ENCODE results near the gene TUBG1. TPM values are rescaled to one million over a fixed set of nuclear protein-coding genes. Genes with fewer than 3 reads are reported as not detected.
"Not testable (repeated sequence)": the region's sequence is repeated elsewhere in the genome, so short reads cannot be mapped to it uniquely, and the experiment has no call there.

Gene TUBG1
- total RNA-seq, 1 donor from 2014 or later, result 45.7 TPM

DNA sequence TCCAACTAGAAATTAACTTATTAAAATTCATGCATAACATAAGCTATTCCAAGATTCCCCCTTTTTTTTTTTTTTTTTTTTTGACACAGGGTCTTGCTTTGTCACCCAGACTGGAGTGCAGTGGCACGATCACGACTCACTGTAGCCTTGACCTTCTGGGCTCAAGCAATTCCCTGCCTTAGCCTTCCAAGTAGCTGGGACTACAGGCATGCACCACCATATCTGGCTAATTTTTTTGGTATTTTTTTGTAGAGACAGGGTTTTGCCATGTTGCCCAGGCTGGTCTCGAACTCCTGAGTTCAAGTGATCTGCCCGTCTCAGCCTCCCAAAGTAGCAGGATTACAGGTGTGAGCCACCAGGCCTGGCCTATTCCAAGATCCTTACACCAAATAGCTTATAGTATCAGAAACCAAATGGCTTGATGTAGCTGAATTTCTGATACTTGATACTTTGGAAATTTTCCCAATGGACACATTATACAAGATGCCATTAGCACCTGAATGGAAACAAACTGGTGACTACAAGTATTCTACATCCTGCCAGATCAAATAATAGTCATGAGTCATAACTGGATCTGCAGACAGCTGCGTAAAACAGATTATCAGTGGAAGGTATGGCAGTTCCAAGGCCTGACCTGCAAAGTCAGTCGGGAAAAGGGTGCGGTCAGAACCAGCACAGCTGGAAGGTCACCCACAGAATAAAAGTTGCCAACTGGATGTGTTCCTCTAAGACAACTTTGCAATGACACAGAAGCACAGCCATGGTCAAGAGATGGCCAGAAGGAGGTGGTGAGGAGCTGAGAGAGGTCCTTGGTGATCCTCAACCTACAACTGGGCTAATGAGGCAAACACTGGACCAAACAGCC is 14.5 kb downstream of the TUBG1 start:
- no peak overlapping the region for H3K27ac Mint-ChIP-seq
- H3K36me3 Mint-ChIP-seq, result no peaks in the 10 kb centered on the region
- no peak for DNase-seq (ENCODE audit: low spot score)

DNA sequence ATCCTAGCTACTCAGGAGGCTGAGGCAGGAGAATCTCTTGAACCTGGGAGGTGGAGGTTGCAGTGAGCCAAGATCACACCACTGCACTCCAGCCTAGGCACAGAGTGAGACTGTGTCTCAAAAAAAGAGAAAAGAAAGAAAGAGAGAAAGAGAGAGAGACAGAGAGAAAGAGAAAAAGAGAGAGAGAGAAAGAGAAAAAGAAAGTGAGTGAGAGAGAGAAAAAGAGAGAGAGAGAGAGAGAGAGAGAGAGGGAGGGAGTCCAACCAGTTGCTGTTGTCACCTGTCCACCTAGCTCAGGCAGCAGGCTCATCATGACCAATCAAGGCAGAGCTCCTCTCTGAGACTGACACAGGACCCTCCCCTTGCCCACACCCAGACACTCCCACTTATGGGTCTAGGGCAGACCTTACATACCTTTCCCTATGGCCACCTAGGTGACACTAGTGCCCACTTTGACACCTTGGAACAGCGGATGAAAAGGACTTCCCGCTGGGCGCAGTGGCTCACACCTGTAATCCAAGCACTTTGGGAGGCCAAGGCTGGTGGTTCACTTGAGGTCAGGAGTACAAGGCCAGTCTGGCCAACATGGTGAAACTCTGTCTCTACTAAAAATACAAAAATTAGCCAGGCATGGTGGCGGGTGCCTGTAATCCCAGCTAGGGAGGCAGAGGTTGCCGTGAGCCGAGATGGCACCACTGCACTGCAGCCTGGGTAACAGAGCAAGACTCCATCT is 17.7 kb downstream of the TUBG1 start:
- H3K79me2 ChIP-seq (ENCODE audit: low read depth); H3K9me3 Mint-ChIP-seq; H3K4me3 ChIP-seq; H3F3A ChIP-seq (ENCODE audit: low read depth); H3K27me3 Mint-ChIP-seq (ENCODE audit: insufficient read depth, low read depth); H2AFZ ChIP-seq (replicated peaks); H3K4me3 Mint-ChIP-seq; H3K36me3 ChIP-seq; H4K20me1 ChIP-seq (ENCODE audit: low read depth); H3K27ac Mint-ChIP-seq; H3K9me3 ChIP-seq (ENCODE audit: low read depth); DNase-seq (ENCODE audit: low spot score); H3K4me2 ChIP-seq; H3K9ac ChIP-seq; H3K4me1 ChIP-seq; H3K27me3 ChIP-seq; H3K4me1 Mint-ChIP-seq; H3K27ac ChIP-seq; H3K36me3 Mint-ChIP-seq: not testable (repeated sequence)

More for the DNA sequence above, 14.5 kb downstream of the TUBG1 start:
- Histone ChIP-seq H2AFZ (replicated peaks) (no peak overlapping the region), H3K4me2 (no peak overlapping the region), H3K79me2 (ENCODE audit: low read depth) (no peaks in the 10 kb centered on the region), H3K9ac (no peak overlapping the region), H3F3A (ENCODE audit: low read depth) (peaks cover 3% of the 10 kb centered on the region), H3K36me3 (no peaks in the 10 kb centered on the region), H4K20me1 (ENCODE audit: low read depth) (no peaks in the 10 kb centered on the region), H3K4me1 (peaks cover 2% of the 10 kb centered on the region), H3K4me3 (no peak overlapping the region), H3K27me3 (no peaks in the 10 kb centered on the region), H3K9me3 (ENCODE audit: low read depth) (no peaks in the 10 kb centered on the region), H3K27ac (no peak overlapping the region)
- no peak for TF ChIP-seq EZH2phosphoT487 (IDR thresholded peaks at IDR 0.05)
- TF ChIP-seq EZH2 (IDR thresholded peaks at IDR 0.05), result no peak
- TF ChIP-seq, protein P1, sequence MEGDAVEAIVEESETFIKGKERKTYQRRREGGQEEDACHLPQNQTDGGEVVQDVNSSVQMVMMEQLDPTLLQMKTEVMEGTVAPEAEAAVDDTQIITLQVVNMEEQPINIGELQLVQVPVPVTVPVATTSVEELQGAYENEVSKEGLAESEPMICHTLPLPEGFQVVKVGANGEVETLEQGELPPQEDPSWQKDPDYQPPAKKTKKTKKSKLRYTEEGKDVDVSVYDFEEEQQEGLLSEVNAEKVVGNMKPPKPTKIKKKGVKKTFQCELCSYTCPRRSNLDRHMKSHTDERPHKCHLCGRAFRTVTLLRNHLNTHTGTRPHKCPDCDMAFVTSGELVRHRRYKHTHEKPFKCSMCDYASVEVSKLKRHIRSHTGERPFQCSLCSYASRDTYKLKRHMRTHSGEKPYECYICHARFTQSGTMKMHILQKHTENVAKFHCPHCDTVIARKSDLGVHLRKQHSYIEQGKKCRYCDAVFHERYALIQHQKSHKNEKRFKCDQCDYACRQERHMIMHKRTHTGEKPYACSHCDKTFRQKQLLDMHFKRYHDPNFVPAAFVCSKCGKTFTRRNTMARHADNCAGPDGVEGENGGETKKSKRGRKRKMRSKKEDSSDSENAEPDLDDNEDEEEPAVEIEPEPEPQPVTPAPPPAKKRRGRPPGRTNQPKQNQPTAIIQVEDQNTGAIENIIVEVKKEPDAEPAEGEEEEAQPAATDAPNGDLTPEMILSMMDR (IDR thresholded peaks at IDR 0.05), result no peak
- Mint-ChIP-seq H3K9me3 (no peaks in the 10 kb centered on the region), H3K4me1 (peaks cover 2% of the 10 kb centered on the region), H3K4me3 (no peak overlapping the region), H3K27me3 (ENCODE audit: insufficient read depth, low read depth) (peaks cover 3% of the 10 kb centered on the region)

DNA sequence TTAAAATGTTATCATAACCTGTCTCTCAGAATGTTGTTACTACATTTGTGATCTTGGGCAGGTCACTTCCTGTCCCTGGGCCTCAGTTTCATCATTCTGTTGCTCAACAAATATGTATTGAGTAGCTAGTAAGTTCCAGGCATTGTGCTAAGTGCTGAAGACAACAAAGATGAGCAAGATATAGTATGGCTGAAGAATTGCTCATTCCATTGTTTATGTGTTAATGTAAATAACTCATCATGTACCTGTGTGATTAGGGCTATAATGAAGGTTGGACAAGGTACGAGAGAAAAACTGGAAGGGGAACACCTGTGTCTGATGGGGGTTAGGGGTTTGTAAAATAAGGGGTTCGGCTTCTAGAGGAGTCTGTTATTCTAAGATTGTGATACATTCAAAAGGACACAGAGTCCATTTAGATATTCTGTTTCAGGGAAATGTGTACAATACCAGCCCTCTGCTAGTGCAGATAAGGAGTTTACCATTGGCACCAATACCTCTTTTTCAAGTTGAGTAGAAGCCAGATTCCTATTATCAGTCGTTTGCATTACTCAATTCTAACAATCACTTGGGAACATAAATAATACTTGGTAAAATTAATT is 20.0 kb downstream of the TUBG1 start:
- no peak for DNase-seq (ENCODE audit: low spot score)
- H3K4me3 ChIP-seq, result no peak overlapping the region
- Mint-ChIP-seq H3K4me1 (no peaks in the 10 kb centered on the region), H3K27ac (no peak overlapping the region), H3K4me3 (no peak overlapping the region), H3K36me3 (no peaks in the 10 kb centered on the region), H3K9me3 (no peaks in the 10 kb centered on the region), H3K27me3 (ENCODE audit: insufficient read depth, low read depth) (peaks cover 3% of the 10 kb centered on the region)
- H3K36me3 ChIP-seq, result no peaks in the 10 kb centered on the region
- no peaks in the 10 kb centered on the region for H3K4me1 ChIP-seq
- no peaks in the 10 kb centered on the region for H3K27me3 ChIP-seq
- H2AFZ ChIP-seq (replicated peaks), result no peak overlapping the region
- H3K27ac ChIP-seq, result no peak overlapping the region
- no peak overlapping the region for H3K9ac ChIP-seq
- H3K9me3 ChIP-seq (ENCODE audit: low read depth), result no peaks in the 10 kb centered on the region
- H3K4me2 ChIP-seq, result no peak overlapping the region
- H4K20me1 ChIP-seq (ENCODE audit: low read depth), result no peaks in the 10 kb centered on the region
- no peaks in the 10 kb centered on the region for H3K79me2 ChIP-seq (ENCODE audit: low read depth)
- TF ChIP-seq EZH2 (IDR thresholded peaks at IDR 0.05), result no peak
- TF ChIP-seq, protein P1 (IDR thresholded peaks at IDR 0.05), result no peak
- no peak for TF ChIP-seq EZH2phosphoT487 (IDR thresholded peaks at IDR 0.05)
- H3F3A ChIP-seq (ENCODE audit: low read depth), result no peaks in the 10 kb centered on the region
